Coronary artery (tissue), 2 donors: ENCODE measurements around the gene PGR.

ENCODE experiments used
- DNase-seq: peaks from one replicate; pipeline ENCODE4 v3.0.0-alpha.2; 2017; ENCODE audit warnings: low spot score
- H3K27ac ChIP-seq, 2 donors: fragments of 200-600 bp; sonication (generic); one replicate each; pipeline ENCODE4 v1.5.1; 2016 to 2019
- H3K4me3 ChIP-seq: fragments of 200-600 bp; sonication (generic); 2 replicates; pipeline ENCODE4 v1.5.1; 2016; ENCODE audit warnings: mild to moderate bottlenecking, moderate library complexity
- TF ChIP-seq, protein P1 (sequence below): fragments of 200-600 bp; sonication (generic); IDR thresholded peaks from one replicate; pipeline ENCODE4 v1.5.1; 2019; ENCODE audit warnings: antibody characterized with exemption

The PGR gene

GRCh38 chr11:101082813-101083212, 46.8 kb downstream of the PGR start:
- DNase-seq: no peak
- Histone ChIP-seq H3K27ac (no peak overlapping the region), H3K4me3 (no peak overlapping the region)
- TF ChIP-seq, protein P1, sequence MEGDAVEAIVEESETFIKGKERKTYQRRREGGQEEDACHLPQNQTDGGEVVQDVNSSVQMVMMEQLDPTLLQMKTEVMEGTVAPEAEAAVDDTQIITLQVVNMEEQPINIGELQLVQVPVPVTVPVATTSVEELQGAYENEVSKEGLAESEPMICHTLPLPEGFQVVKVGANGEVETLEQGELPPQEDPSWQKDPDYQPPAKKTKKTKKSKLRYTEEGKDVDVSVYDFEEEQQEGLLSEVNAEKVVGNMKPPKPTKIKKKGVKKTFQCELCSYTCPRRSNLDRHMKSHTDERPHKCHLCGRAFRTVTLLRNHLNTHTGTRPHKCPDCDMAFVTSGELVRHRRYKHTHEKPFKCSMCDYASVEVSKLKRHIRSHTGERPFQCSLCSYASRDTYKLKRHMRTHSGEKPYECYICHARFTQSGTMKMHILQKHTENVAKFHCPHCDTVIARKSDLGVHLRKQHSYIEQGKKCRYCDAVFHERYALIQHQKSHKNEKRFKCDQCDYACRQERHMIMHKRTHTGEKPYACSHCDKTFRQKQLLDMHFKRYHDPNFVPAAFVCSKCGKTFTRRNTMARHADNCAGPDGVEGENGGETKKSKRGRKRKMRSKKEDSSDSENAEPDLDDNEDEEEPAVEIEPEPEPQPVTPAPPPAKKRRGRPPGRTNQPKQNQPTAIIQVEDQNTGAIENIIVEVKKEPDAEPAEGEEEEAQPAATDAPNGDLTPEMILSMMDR: no peak

DNA sequence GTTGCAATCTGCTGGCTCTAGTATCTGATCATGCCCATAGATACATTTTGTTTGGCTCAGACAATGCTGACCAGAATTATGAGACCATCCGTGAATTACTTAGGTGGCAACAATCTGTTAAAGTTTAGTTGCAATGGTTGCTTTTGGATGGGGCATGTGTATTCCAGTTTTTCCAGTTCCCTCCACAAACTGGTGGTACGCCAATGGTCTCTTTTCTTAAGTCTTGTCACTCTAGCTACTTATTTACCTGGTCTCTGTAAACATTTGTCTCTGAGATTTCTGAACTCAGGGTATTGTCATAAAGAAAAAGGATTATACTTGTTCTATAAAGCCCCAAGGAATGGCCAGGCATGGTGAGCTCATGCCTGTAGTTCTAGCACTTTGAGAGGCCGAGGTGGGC, 65.9 kb downstream of the PGR start:
- H3K4me3 ChIP-seq: no peak overlapping the region
- DNase-seq: no peak
- no peak overlapping the region for H3K27ac ChIP-seq
- TF ChIP-seq, protein P1: no peak

DNA sequence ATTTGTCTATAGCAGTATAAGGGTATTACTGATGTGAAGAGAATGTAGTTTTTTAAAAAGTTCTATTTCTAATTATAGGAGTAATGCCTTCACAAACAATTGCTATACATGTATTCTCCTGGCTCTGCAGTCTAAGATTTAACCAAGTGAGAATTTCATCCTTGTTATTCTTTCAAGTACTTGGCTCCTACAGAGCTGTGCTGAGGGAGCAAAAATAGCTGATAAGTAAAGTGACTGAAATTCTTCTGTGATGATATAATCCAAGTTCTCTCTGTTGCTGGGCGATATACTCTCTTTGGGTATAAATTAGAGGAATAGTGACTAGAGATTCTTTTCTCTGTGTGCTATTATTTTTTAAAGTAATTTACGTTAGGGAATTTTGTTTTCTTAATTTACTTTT, 68.0 kb downstream of the PGR start:
- peak overlapping the region in 1 of 2 donors; percentile 1 for H3K27ac ChIP-seq
- H3K4me3 ChIP-seq: no peak overlapping the region
- no peak for DNase-seq
- TF ChIP-seq, protein P1: no peak

GRCh38 chr11:101059331-101059730, 70.3 kb downstream of the PGR start:
- TF ChIP-seq, protein P1: no peak
- Histone ChIP-seq H3K27ac (no peak overlapping the region), H3K4me3 (no peak overlapping the region)
- DNase-seq: no peak

DNA sequence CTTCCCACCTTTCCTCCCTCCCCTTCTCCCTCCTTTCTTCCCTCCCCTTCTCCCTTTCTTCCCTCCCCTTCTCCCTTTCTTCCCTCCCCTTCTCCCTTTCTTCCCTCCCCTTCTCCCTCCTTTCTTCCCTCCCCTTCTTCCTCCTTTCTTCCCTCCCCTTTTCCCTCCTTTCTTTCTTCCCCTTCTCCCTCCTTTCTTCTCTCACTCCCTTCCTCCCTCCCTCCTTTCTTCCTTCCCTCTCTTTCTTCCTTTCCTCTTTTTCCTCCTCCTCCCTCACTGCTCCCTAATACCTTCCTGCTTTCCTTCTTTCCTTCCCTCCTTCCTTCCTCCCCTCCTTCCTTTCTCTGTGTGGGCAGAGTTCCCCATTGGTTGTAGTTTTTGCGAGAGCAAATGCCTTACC, 76.1 kb downstream of the PGR start:
- TF ChIP-seq, protein P1: no peak
- Histone ChIP-seq H3K27ac (no peak overlapping the region), H3K4me3 (no peak overlapping the region)
- DNase-seq: no peak

- DNase-seq: no peak
- TF ChIP-seq, protein P1: no peak
Measured at GRCh38 chr11:101051677-101052076, 77.9 kb downstream of the PGR start.

DNA sequence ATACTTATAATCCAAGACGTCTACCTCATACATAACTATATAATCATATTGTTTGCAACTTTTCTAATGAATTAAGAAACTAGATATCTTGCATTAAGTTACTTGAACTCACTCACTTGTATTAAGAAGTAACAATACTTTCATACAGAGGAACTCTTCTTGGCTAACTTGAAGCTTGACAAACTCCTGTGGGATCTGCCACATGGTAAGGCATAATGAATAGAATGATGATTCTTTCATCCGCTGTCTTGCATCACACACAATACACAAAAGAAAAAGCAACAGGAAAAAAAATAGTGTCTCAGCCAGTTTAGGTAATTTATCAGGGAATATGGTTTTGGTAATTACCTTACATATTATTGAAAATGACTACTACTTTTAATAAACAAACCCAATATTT, 79.8 kb downstream of the PGR start:
- TF ChIP-seq, protein P1: no peak
- no peak overlapping the region for H3K27ac ChIP-seq
- DNase-seq: no peak
- H3K4me3 ChIP-seq: no peak overlapping the region

More at GRCh38 chr11:101051677-101052076, 77.9 kb downstream of the PGR start:
- Histone ChIP-seq H3K27ac (no peak overlapping the region), H3K4me3 (no peak overlapping the region)
